ENCODE data around the gene GPR68. TPM values are rescaled to one million over a fixed set of nuclear protein-coding genes. Genes with fewer than 3 reads are reported as not detected.
A peak's percentile ranks its signal among the peaks of the same experiment; 100 is the strongest.
"Not testable (repeated sequence)": the region's sequence is repeated elsewhere in the genome, so short reads cannot be mapped to it uniquely, and the experiment has no call there.

GPR68 gene
- total RNA-seq, 1 donor from 2014 or later, result 0.41 TPM

- H3K9me3 ChIP-seq (replicated peaks), result no peaks in the 10 kb centered on the region
- H3K27me3 ChIP-seq (ENCODE audit: low read depth), result peaks cover 8% of the 10 kb centered on the region
- peak overlapping the region; percentile 49 for H3K27ac ChIP-seq (replicated peaks)
- TF ChIP-seq, protein P1, sequence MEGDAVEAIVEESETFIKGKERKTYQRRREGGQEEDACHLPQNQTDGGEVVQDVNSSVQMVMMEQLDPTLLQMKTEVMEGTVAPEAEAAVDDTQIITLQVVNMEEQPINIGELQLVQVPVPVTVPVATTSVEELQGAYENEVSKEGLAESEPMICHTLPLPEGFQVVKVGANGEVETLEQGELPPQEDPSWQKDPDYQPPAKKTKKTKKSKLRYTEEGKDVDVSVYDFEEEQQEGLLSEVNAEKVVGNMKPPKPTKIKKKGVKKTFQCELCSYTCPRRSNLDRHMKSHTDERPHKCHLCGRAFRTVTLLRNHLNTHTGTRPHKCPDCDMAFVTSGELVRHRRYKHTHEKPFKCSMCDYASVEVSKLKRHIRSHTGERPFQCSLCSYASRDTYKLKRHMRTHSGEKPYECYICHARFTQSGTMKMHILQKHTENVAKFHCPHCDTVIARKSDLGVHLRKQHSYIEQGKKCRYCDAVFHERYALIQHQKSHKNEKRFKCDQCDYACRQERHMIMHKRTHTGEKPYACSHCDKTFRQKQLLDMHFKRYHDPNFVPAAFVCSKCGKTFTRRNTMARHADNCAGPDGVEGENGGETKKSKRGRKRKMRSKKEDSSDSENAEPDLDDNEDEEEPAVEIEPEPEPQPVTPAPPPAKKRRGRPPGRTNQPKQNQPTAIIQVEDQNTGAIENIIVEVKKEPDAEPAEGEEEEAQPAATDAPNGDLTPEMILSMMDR (IDR thresholded peaks at IDR 0.05; ENCODE audit: borderline replicate concordance), result no peak
- intact Hi-C loops (cut with micrococcal nuclease), result no loop called here
- peak; percentile 56 for DNase-seq
- no peaks in the 10 kb centered on the region for H3K36me3 ChIP-seq
- H3K4me3 ChIP-seq, result peak overlapping the region; percentile 73
- peaks cover 31% of the 10 kb centered on the region for H3K4me1 ChIP-seq
These were observed 8.6 kb upstream of the GPR68 start for GRCh38 chr14:91252871-91253794.

DNA sequence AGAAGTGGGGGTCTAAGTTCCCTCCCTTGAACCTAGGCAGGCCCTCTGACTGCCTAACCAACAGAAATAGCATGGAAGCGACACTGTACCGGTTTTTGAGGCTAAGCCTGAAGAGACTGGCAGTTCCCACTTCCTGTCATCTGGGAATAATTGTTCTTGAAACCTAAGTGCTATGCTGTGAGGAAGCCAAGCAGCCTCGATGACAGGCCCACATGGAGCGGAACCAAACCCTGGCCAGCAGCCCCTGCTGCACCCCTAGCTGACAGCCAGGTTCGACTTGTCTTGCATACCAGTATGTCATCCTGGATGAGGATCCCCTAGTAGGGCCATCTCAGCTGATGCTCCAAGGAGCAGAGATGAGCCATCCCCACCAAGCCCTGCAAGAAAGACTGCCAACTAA lies 6.4 kb upstream of the GPR68 start:
- TF ChIP-seq, protein P1 (IDR thresholded peaks at IDR 0.05; ENCODE audit: borderline replicate concordance), result no peak
- intact Hi-C loops (cut with micrococcal nuclease), result no loop called here
- DNase-seq, result no peak
- peak overlapping the region; percentile 36 for H3K27ac ChIP-seq (replicated peaks)
- peaks cover 14% of the 10 kb centered on the region for H3K4me1 ChIP-seq
- H3K9me3 ChIP-seq (replicated peaks), result no peaks in the 10 kb centered on the region
- H3K4me3 ChIP-seq, result no peak overlapping the region
- H3K27me3 ChIP-seq (ENCODE audit: low read depth), result peaks cover 8% of the 10 kb centered on the region
- no peaks in the 10 kb centered on the region for H3K36me3 ChIP-seq

DNA sequence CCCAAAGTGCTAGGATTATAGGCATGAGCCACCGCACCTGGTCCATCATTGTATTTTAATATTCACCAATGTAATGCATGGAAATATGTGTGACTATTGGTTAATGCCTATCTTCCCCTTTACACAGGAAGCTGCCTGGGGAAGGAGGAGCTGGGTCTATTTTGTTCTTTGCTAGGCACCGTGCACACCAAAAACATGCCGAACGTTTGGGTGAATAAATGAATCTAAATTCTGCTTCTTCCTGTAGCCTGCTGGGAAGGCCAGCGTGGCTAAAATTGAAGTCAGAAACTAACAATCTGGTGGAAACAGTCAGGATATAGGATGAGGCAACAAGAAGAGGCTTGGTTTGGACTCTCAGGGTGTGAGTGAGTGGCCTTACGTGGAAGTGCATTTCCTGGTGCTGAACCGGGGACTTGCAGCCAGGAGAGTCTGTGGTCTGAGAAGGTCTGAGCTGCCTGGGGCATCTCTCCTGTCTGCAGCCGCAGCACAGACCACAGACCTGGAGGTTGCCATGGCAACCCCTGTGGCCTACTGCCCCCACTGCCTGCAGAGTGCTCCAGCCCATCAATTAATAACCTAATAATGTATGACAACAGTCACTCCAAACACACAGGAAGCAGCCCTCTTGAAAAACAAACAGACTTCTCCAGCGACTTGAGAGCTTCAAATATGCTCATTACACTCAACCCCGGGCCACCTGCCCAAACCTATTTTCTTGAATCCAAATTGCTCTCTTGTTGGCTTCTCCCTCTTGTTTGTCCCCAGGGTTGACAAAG lies 5.5 kb upstream of the GPR68 start:
- intact Hi-C loops (cut with micrococcal nuclease), result no loop called here
- no peak overlapping the region for H3K4me3 ChIP-seq
- DNase-seq, result no peak
- H3K36me3 ChIP-seq, result no peaks in the 10 kb centered on the region
- peak overlapping the region; percentile 36 for H3K27ac ChIP-seq (replicated peaks)
- peaks cover 14% of the 10 kb centered on the region for H3K4me1 ChIP-seq
- TF ChIP-seq, protein P1 (IDR thresholded peaks at IDR 0.05; ENCODE audit: borderline replicate concordance), result no peak
- no peaks in the 10 kb centered on the region for H3K9me3 ChIP-seq (replicated peaks)
- H3K27me3 ChIP-seq (ENCODE audit: low read depth), result peaks cover 8% of the 10 kb centered on the region

DNA sequence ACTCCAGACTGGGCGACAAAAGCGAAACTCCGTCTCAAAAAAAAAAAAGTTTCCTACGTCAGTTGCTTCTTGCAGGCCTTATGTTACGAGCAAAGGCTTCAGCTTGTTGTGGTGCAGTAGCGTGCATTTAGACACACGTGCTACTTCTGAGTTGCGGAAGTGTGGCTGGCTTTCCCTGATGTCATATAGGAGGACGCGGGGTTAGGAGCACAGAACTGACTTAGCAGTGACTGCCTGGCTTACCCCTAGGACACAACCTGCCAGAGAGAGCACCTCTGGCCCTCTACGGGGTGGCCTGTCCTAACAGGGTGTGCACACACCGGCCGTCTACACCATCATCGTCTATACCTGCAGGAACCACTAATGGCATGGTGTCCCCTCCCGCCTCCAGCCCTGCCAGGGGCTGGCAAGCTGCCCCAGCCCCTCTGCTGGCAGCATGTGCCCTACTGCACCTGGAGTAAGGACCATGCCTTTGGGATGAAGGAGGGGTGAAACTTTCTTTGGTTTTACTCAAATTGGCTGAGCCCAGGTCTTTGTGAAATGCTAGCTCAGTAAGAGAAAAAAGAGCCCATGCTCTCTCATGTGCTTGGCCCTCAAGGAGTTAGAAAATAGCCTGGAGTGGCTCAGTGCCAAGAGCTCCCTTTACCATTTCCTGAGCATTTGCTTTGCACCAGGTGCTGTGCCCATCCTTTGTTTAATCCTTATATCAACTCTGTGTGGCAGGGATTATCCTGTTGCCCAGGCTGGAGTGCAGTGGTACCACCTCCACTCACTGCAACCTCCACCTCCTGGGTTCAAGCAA lies 1.7 kb upstream of the GPR68 start:
- H3K27ac ChIP-seq (replicated peaks), result no peak overlapping the region
- peaks cover 5% of the 10 kb centered on the region for H3K4me1 ChIP-seq
- no peaks in the 10 kb centered on the region for H3K27me3 ChIP-seq (ENCODE audit: low read depth)
- intact Hi-C loops (cut with micrococcal nuclease), result no loop called here
- no peak for DNase-seq
- no peaks in the 10 kb centered on the region for H3K36me3 ChIP-seq
- TF ChIP-seq, protein P1 (IDR thresholded peaks at IDR 0.05; ENCODE audit: borderline replicate concordance), result no peak
- no peaks in the 10 kb centered on the region for H3K9me3 ChIP-seq (replicated peaks)
- no peak overlapping the region for H3K4me3 ChIP-seq

DNA sequence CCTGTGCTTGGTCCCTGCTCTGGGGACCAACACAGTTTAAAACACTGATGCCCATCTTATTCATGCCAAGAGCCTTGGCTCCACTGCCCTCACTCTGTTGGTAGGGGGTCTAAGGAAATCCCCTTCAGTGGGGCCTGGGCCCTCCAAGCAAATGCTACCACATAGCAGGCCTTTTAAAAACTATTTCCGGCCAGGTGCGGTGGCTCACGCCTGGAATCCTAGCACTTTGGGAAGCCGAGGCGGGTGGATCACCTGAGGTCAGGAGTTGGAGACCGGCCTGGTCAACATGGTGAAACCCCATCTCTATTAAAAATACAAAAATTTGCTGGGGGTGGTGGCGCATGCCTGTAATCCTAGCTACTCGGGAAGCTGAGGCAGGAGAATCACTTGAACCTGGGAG lies 1.1 kb upstream of the GPR68 start:
- H3K27me3 ChIP-seq (ENCODE audit: low read depth); H3K9me3 ChIP-seq (replicated peaks); H3K36me3 ChIP-seq; H3K4me1 ChIP-seq; DNase-seq; H3K27ac ChIP-seq (replicated peaks); H3K4me3 ChIP-seq; intact Hi-C loops (cut with micrococcal nuclease): not testable (repeated sequence)

Measured in left ventricle myocardium inferior (tissue), 1 donor.